Measurements from ENCODE around the gene STAMBP.

DNA sequence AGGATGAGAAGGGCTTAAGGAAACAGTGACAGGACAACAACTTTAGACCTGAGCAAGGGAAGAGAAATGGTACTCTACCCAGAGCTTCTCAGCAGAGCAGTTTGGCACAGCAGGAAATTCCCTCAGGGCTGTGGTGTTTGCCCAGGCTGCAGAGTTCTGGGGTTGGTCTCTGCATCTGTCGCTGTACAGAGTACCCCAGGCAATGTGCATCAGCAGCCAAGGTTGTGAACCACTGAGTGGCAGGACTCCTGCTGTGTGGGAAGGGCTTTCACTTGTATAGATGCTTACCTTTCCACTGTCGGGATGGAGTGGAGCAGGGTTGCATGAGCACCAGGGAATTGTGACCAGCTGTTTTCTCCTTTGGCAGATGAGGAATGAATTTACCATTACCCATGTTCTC, 21.2 kb downstream of the STAMBP start:
- no peak for TF ChIP-seq POLR2A (IDR thresholded peaks at IDR 0.05)
- TF ChIP-seq, protein P1, sequence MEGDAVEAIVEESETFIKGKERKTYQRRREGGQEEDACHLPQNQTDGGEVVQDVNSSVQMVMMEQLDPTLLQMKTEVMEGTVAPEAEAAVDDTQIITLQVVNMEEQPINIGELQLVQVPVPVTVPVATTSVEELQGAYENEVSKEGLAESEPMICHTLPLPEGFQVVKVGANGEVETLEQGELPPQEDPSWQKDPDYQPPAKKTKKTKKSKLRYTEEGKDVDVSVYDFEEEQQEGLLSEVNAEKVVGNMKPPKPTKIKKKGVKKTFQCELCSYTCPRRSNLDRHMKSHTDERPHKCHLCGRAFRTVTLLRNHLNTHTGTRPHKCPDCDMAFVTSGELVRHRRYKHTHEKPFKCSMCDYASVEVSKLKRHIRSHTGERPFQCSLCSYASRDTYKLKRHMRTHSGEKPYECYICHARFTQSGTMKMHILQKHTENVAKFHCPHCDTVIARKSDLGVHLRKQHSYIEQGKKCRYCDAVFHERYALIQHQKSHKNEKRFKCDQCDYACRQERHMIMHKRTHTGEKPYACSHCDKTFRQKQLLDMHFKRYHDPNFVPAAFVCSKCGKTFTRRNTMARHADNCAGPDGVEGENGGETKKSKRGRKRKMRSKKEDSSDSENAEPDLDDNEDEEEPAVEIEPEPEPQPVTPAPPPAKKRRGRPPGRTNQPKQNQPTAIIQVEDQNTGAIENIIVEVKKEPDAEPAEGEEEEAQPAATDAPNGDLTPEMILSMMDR (IDR thresholded peaks at IDR 0.05), result no peak
- TF ChIP-seq EP300 (IDR thresholded peaks at IDR 0.05), result no peak
- TF ChIP-seq POLR2AphosphoS5 (IDR thresholded peaks at IDR 0.05), result no peak
